Hippocampal formation (tissue), 2 donors: ENCODE results near the gene DCAF8.

Source experiments
- DNase-seq, 2 donors: peaks; one replicate each; lab custom pipeline; 2025; lab: John Stamatoyannopoulos, UW

DCAF8 gene

GRCh38 chr1:160169553-160170399 lies 92.6 kb downstream of the DCAF8 start:
- no peak for DNase-seq

- DNase-seq: no peak
These were observed 93.6 kb downstream of the DCAF8 start for GRCh38 chr1:160168609-160169369.

GRCh38 chr1:160168016-160168415 lies 94.3 kb downstream of the DCAF8 start:
- DNase-seq: no peak

DNA sequence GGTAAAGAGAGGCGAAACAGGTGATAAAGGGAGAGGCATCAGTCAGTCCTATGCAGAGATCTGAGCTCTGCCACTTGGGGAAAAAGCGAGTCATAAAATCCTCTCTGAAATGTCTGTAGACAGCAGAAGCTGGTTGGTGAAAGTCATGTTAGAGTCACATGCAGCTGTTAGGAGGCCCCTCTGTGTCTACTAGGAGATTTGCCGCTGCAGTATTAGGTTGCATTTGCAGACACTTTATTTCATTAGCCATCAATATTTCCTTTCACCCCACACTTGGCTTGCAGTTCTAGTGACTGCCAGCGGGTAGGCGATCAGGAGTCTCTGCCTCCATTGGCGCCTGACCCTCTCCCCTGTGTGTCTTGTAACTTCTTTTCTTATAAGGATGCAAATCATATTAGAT lies 94.8 kb downstream of the DCAF8 start:
- no peak for DNase-seq

DNA sequence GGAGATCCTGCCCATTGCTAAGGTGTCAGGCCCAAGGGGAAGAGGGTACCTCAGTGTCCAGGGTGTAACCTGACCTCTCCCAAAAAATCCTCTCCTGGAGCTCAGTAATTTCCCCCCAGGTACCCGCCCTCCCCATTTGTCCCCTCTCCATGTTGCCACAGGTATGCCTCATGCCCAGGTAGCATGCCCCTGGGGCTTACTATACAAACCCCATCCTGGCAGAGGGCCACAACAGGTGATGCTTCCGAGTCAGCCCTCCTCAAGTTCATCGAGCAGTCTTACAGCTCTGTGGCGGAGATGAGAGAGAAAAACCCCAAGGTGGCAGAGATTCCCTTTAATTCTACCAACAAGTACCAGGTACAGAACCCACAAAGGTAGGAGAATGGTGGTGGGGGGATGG lies 95.3 kb downstream of the DCAF8 start:
- no peak for DNase-seq

DNA sequence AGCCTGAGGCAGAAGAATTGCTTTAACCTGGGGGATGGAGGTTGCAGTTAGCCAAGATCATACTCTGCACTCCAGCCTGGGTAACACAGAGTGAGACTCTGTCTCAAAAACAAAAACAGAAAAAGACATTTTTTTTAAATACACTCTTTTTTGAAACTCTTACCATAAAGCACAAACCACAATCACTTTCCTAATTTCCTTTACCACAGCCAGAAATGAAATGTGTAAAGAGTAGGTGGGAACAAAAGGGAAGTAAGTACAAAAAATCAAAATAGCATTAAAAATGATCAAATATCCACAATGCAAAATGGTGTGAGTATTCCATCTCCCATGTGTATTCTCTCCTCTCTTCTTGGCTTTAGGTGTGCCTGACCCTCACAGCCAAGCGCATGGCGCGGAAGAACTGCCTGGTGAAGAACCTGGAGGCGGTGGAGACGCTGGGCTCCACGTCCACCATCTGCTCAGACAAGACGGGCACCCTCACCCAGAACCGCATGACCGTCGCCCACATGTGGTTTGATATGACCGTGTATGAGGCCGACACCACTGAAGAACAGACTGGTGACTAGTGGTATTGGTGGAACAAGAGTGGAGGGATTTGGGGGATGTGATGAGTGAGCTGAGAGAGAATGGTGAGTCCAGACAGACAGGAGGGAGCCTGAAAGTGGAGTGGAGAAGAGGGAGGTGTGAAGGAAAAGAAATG lies 96.0 kb downstream of the DCAF8 start:
- no peak for DNase-seq
